Tibial nerve (tissue), 3 donors: Measurements from ENCODE around the gene LATS2.

Experiments used
- POLR2A ChIP-seq, 2 donors: fragments of 450-650 bp; IDR thresholded peaks; one replicate each; pipeline ENCODE4 v1.6.1; 2017; ENCODE audit warnings: antibody characterized with exemption in 2 of 2, mild to moderate bottlenecking in 2 of 2, moderate library complexity in 2 of 2
- TF ChIP-seq, protein P1 (sequence below), 5 experiments: fragments of 200-600 bp in 3 of 5; fragments of 450-650 bp in 2 of 5; sonication (generic) in 3 of 5; IDR thresholded peaks; one replicate each; pipeline ENCODE4 v1.5.1; 2016 to 2019; ENCODE audit warnings: antibody characterized with exemption in 5 of 5, mild to moderate bottlenecking in 3 of 5, moderate library complexity in 2 of 5

DNA sequence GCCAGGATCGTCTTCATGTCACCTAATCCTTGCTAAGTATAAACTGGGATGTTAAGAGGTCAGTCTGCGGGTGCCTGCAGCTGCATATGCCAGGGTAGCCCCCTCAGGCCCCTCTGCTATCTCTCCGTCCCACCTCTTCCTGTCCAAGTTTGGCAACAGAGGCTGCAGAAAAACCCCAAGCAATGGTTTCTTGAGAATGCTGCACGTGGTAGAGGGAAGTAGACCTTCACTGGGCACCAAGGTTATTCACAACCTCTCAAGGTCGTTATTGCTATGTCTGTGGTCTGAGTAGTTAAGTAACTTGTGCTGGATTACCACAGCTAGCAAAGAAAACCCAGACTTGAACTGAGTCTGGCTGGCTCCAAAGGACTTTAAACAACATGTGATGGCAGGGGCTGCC lies 81.0 kb downstream of the LATS2 start:
- TF ChIP-seq, protein P1, sequence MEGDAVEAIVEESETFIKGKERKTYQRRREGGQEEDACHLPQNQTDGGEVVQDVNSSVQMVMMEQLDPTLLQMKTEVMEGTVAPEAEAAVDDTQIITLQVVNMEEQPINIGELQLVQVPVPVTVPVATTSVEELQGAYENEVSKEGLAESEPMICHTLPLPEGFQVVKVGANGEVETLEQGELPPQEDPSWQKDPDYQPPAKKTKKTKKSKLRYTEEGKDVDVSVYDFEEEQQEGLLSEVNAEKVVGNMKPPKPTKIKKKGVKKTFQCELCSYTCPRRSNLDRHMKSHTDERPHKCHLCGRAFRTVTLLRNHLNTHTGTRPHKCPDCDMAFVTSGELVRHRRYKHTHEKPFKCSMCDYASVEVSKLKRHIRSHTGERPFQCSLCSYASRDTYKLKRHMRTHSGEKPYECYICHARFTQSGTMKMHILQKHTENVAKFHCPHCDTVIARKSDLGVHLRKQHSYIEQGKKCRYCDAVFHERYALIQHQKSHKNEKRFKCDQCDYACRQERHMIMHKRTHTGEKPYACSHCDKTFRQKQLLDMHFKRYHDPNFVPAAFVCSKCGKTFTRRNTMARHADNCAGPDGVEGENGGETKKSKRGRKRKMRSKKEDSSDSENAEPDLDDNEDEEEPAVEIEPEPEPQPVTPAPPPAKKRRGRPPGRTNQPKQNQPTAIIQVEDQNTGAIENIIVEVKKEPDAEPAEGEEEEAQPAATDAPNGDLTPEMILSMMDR (IDR thresholded peaks at IDR 0.05): no peak
- TF ChIP-seq POLR2A (IDR thresholded peaks at IDR 0.05): no peak
